Neural cell (in vitro differentiated cells): ENCODE data around the gene MAPT.

Experiments
- EP300 ChIP-seq: fragments of 450-650 bp; conservative IDR thresholded peaks from 2 replicates; pipeline ENCODE4 v1.6.1; 2014; ENCODE audit warnings: antibody characterized with exemption, mild to moderate bottlenecking, moderate library complexity; ENCODE audit not compliant: poor library complexity, severe bottlenecking
- EZH2 ChIP-seq: fragments of 200-600, 300-800 bp; shearing (Covaris generic), sonication (generic); IDR thresholded peaks from 2 replicates; pipeline ENCODE4 v1.6.1; 2014; ENCODE audit warnings: antibody characterized with exemption, low read length, borderline replicate concordance, mild to moderate bottlenecking; ENCODE audit not compliant: insufficient read depth, poor library complexity, severe bottlenecking
- MXI1 ChIP-seq: fragments of 450-650 bp; conservative IDR thresholded peaks from 2 replicates; pipeline ENCODE4 v1.6.1; 2014; ENCODE audit warnings: antibody characterized with exemption, mild to moderate bottlenecking; ENCODE audit not compliant: poor library complexity, severe bottlenecking
- POLR2AphosphoS5 ChIP-seq: IDR thresholded peaks from 2 replicates; pipeline ENCODE4 v1.6.1; 2012
- RAD21 ChIP-seq: fragments of 450-650 bp; conservative IDR thresholded peaks from 2 replicates; pipeline ENCODE4 v1.6.1; 2014; ENCODE audit warnings: antibody characterized with exemption, mild to moderate bottlenecking, moderate library complexity
- TAF1 ChIP-seq: IDR thresholded peaks from 2 replicates; pipeline ENCODE4 v1.6.1; 2012; ENCODE audit warnings: low read depth
- TF ChIP-seq, protein P1 (sequence below): fragments of 450-650 bp; IDR thresholded peaks from 2 replicates; pipeline ENCODE4 v1.5.1; 2014; ENCODE audit warnings: antibody characterized with exemption, mild to moderate bottlenecking, moderate library complexity; ENCODE audit not compliant: poor library complexity, severe bottlenecking

GRCh38 chr17:45869676-45870341 is 24.5 kb upstream of the MAPT start:
- TF ChIP-seq EZH2 = no peak
- no peak for TF ChIP-seq POLR2AphosphoS5
- TF ChIP-seq, protein P1, sequence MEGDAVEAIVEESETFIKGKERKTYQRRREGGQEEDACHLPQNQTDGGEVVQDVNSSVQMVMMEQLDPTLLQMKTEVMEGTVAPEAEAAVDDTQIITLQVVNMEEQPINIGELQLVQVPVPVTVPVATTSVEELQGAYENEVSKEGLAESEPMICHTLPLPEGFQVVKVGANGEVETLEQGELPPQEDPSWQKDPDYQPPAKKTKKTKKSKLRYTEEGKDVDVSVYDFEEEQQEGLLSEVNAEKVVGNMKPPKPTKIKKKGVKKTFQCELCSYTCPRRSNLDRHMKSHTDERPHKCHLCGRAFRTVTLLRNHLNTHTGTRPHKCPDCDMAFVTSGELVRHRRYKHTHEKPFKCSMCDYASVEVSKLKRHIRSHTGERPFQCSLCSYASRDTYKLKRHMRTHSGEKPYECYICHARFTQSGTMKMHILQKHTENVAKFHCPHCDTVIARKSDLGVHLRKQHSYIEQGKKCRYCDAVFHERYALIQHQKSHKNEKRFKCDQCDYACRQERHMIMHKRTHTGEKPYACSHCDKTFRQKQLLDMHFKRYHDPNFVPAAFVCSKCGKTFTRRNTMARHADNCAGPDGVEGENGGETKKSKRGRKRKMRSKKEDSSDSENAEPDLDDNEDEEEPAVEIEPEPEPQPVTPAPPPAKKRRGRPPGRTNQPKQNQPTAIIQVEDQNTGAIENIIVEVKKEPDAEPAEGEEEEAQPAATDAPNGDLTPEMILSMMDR = no peak
- no peak for TF ChIP-seq RAD21
- no peak for TF ChIP-seq EP300
- no peak for TF ChIP-seq MXI1
- no peak for TF ChIP-seq TAF1
